Brain pericyte (primary cell): Measurements from ENCODE around the gene VSIG10L.

ENCODE experiments used
- DNase-seq: peaks from one replicate; pipeline ENCODE4 v3.0.0-alpha.2; 2012; ENCODE audit warnings: low read depth, low spot score

Gene VSIG10L

GRCh38 chr19:51338563-51339312, 3.2 kb downstream of the VSIG10L start:
- no peak for DNase-seq

- no peak for DNase-seq
Observed at GRCh38 chr19:51337861-51338562, 3.9 kb downstream of the VSIG10L start.

- no peak for DNase-seq
Observed at GRCh38 chr19:51337141-51337860, 4.6 kb downstream of the VSIG10L start.

- no peak for DNase-seq
Observed at GRCh38 chr19:51333836-51334460, 8.0 kb downstream of the VSIG10L start.

- no peak for DNase-seq
Observed at GRCh38 chr19:51331716-51332115, 10.2 kb downstream of the VSIG10L start.

GRCh38 chr19:51331193-51331592, 10.7 kb downstream of the VSIG10L start:
- DNase-seq = no peak

- no peak for DNase-seq
Observed at GRCh38 chr19:51330366-51330765, 11.6 kb downstream of the VSIG10L start.

- no peak for DNase-seq
Observed at GRCh38 chr19:51329411-51329810, 12.5 kb downstream of the VSIG10L start.

- no peak for DNase-seq
Observed at GRCh38 chr19:51327066-51328001, 14.6 kb downstream of the VSIG10L start.

GRCh38 chr19:51326216-51327065, 15.5 kb downstream of the VSIG10L start:
- no peak for DNase-seq

GRCh38 chr19:51325161-51325976, 16.6 kb downstream of the VSIG10L start:
- DNase-seq = no peak

GRCh38 chr19:51324167-51324481, 17.8 kb downstream of the VSIG10L start:
- DNase-seq = no peak

GRCh38 chr19:51323481-51324166, 18.3 kb downstream of the VSIG10L start:
- no peak for DNase-seq

- no peak for DNase-seq
Observed at GRCh38 chr19:51321799-51322198, 20.1 kb downstream of the VSIG10L start.

- DNase-seq = no peak
Observed at GRCh38 chr19:51320280-51320657, 21.7 kb downstream of the VSIG10L start.

- no peak for DNase-seq
Observed at GRCh38 chr19:51319649-51320279, 22.2 kb downstream of the VSIG10L start.

- no peak for DNase-seq
Observed at GRCh38 chr19:51318687-51319648, 23.0 kb downstream of the VSIG10L start.
